Fibroblast of lung (primary cell): ENCODE data around the gene DRAXIN. TPM values are rescaled to one million over a fixed set of nuclear protein-coding genes. Genes with fewer than 3 reads are reported as not detected.

ENCODE experiments used
- DNase-seq, 2 donors: peaks; one replicate each; pipeline versions ENCODE4 v3.0.0 to v3.0.0-alpha.2; 2010; ENCODE audit warnings: low read depth in 2 of 2
- H2AFZ ChIP-seq: 2 replicates; pipeline ENCODE4 v1.5.1; 2012; ENCODE audit warnings: low read length, control low read depth, inconsistent platforms
- H3K27ac ChIP-seq: 2 replicates; pipeline ENCODE4 v1.5.1; 2011; ENCODE audit warnings: low read length, control low read depth; ENCODE audit not compliant: insufficient read depth
- H3K27me3 ChIP-seq: 2 replicates; pipeline ENCODE4 v1.5.1; 2011; ENCODE audit warnings: mild to moderate bottlenecking, low read length; ENCODE audit not compliant: control insufficient read depth, insufficient read depth
- H3K36me3 ChIP-seq: 2 replicates; pipeline ENCODE4 v1.5.1; 2011; ENCODE audit warnings: low read length; ENCODE audit not compliant: control insufficient read depth, insufficient read depth
- H3K4me1 ChIP-seq: 2 replicates; pipeline ENCODE4 v1.5.1; 2011; ENCODE audit warnings: low read length; ENCODE audit not compliant: control insufficient read depth, insufficient read depth; ENCODE audit errors: extremely low read depth
- H3K4me2 ChIP-seq: 2 replicates; pipeline ENCODE4 v1.5.1; 2011; ENCODE audit warnings: low read length, control low read depth; ENCODE audit not compliant: insufficient read depth; ENCODE audit errors: extremely low read depth
- H3K4me3 ChIP-seq, 4 experiments: fragments of 200-600 bp in 1 of 4; sonication (generic) in 1 of 4; replicated peaks in 1 of 4; 2 replicates each; pipeline ENCODE4 v1.5.1; 2011 to 2016; ENCODE audit warnings: low read length in 4 of 4, low read depth in 3 of 4, mild to moderate bottlenecking in 3 of 4, control low read depth in 2 of 4, inconsistent platforms in 1 of 4, mixed read lengths in 1 of 4; ENCODE audit not compliant: insufficient read depth in 1 of 4; ENCODE audit errors: control extremely low read depth in 1 of 4
- H3K79me2 ChIP-seq: 2 replicates; pipeline ENCODE4 v1.5.1; 2012; ENCODE audit warnings: mild to moderate bottlenecking, low read length, inconsistent platforms; ENCODE audit not compliant: control insufficient read depth, insufficient read depth
- H3K9ac ChIP-seq: 2 replicates; pipeline ENCODE4 v1.5.1; 2011; ENCODE audit warnings: mild to moderate bottlenecking, low read length, control low read depth; ENCODE audit not compliant: insufficient read depth
- H3K9me3 ChIP-seq: 2 replicates; pipeline ENCODE4 v1.5.1; 2012; ENCODE audit warnings: low read depth, low read length; ENCODE audit not compliant: control insufficient read depth, insufficient read depth
- H4K20me1 ChIP-seq: 2 replicates; pipeline ENCODE4 v1.5.1; 2011; ENCODE audit warnings: low read length; ENCODE audit not compliant: control insufficient read depth, insufficient read depth; ENCODE audit errors: extremely low read depth
- CTCF ChIP-seq, 2 donors: IDR thresholded peaks in 1 of 2; conservative IDR thresholded peaks in 1 of 2; 1 replicate in 1 of 2; 2 replicates in 1 of 2; pipeline ENCODE4 v1.5.1; 2011 to 2012; ENCODE audit warnings: low read length in 2 of 2, control low read depth in 1 of 2, inconsistent platforms in 1 of 2, low read depth in 1 of 2, mild to moderate bottlenecking in 1 of 2
- EZH2 ChIP-seq: IDR thresholded peaks from 2 replicates; pipeline ENCODE4 v1.5.1; 2012; ENCODE audit warnings: low read length, control low read depth, mild to moderate bottlenecking; ENCODE audit errors: missing control alignments
- polyA plus RNA-seq, 2 donors: library from polyadenylated mRNA; depleted of rRNA in 1 of 2; stranded (reverse) in 1 of 2; unstranded in 1 of 2; fragments of >200 nt; gene quantifications; 2 replicates each; pipeline ENCODE4 v1.2.1, GENCODE V29; 2011 to 2012; ENCODE audit warnings: missing spikeins in 1 of 2
- total RNA-seq: library from RNA; depleted of rRNA; stranded (reverse); fragments of >200 nt; gene quantifications from 2 replicates; pipeline ENCODE4 v1.2.1, GENCODE V29; 2014

The DRAXIN gene
- total and polyA plus RNA-seq, 2 donors (not counting 1 experiment from before 2014, with no cell fraction given): 0.03 to 0.50 TPM

GRCh38 chr1:11668516-11668915 lies 23.0 kb upstream of the DRAXIN start:
- Histone ChIP-seq H3K36me3 (peaks cover 3% of the 10 kb centered on the region), H3K79me2 (no peaks in the 10 kb centered on the region)
- TF ChIP-seq CTCF (conservative IDR thresholded peaks at IDR 0.05 in 1 of 2, IDR thresholded peaks at IDR 0.05 in 1 of 2; ENCODE audit: low read depth in 1 of 2, low read length in 2 of 2) (no peak), EZH2 (no peak)

DNA sequence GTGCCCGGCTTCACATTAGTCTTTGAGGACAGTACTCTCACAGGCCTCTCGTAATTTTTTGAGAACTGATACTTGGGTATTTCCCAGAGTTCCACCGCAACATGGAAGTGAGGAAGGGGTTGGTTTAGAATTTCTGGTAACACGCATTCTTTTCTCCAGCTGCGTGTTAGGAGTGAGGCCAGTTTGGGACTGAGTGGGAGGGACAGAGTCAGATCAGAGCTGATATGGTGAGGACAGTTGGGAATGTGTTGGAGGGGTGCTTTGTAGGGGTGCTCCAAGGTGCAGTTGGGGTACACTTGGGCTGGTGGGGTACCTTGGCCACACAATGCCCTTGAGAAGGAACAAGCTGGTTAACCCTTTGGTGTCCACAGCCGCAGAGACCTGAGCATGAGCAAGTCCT lies 20.8 kb upstream of the DRAXIN start:
- Histone ChIP-seq H3K4me2 (no peak overlapping the region), H4K20me1 (no peaks in the 10 kb centered on the region), H2AFZ (no peak overlapping the region), H3K9ac (no peak overlapping the region), H3K79me2 (no peaks in the 10 kb centered on the region), H3K27ac (no peak overlapping the region), H3K4me1 (no peaks in the 10 kb centered on the region), H3K4me3 (no peak overlapping the region), H3K27me3 (no peaks in the 10 kb centered on the region), H3K36me3 (peaks cover 14% of the 10 kb centered on the region), H3K9me3 (no peaks in the 10 kb centered on the region)
- no peak for DNase-seq
- TF ChIP-seq CTCF (conservative IDR thresholded peaks at IDR 0.05 in 1 of 2, IDR thresholded peaks at IDR 0.05 in 1 of 2; ENCODE audit: low read depth in 1 of 2, low read length in 2 of 2) (no peak), EZH2 (no peak)

More at GRCh38 chr1:11668516-11668915, 23.0 kb upstream of the DRAXIN start:
- Histone ChIP-seq H3K4me3 (no peak overlapping the region), H3K9ac (no peak overlapping the region), H3K27me3 (no peaks in the 10 kb centered on the region), H3K27ac (no peak overlapping the region), H3K9me3 (no peaks in the 10 kb centered on the region), H4K20me1 (no peaks in the 10 kb centered on the region), H3K4me1 (no peaks in the 10 kb centered on the region), H3K4me2 (no peak overlapping the region), H2AFZ (no peak overlapping the region)
- DNase-seq: no peak

DNA sequence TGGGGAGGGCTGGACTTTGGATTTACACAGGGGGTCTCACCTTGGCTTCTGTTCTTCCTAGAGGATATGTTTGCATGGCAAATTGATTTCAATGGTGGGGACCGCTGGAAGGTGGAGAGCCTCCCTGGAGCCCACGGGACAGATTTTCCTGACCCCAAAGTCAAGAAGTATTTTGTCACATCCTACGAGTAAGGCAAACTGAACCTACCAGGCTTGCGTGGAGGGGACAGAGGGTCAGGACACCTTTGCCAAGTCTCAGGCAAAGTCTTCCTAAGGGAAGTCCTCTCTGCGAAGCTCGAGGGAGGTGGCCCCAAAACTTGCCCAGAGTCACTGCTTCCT lies 20.3 kb upstream of the DRAXIN start:
- Histone ChIP-seq H3K9ac (no peak overlapping the region), H3K9me3 (no peaks in the 10 kb centered on the region), H3K27me3 (no peaks in the 10 kb centered on the region), H3K4me1 (no peaks in the 10 kb centered on the region), H3K4me3 (no peak overlapping the region), H4K20me1 (no peaks in the 10 kb centered on the region), H3K79me2 (no peaks in the 10 kb centered on the region), H2AFZ (no peak overlapping the region), H3K4me2 (no peak overlapping the region), H3K36me3 (peaks cover 17% of the 10 kb centered on the region), H3K27ac (no peak overlapping the region)
- no peak for TF ChIP-seq EZH2
- no peak for TF ChIP-seq CTCF (conservative IDR thresholded peaks at IDR 0.05 in 1 of 2, IDR thresholded peaks at IDR 0.05 in 1 of 2; ENCODE audit: low read depth in 1 of 2, low read length in 2 of 2)
- DNase-seq: no peak
